Measurements from ENCODE around the gene SLC4A2.
"Not testable (repeated sequence)": the region's sequence is repeated elsewhere in the genome, so short reads cannot be mapped to it uniquely, and the experiment has no call there.

SLC4A2 gene

GRCh38 chr7:151024435-151025056, 34.8 kb upstream of the SLC4A2 start, which contains the start of gene ATG9B:
Gene ATG9B, minus strand, starts transcription at chr7:151024494. Its CDS starts 71 bp downstream, at chr7:151024423.
- no peak for DNase-seq

DNA sequence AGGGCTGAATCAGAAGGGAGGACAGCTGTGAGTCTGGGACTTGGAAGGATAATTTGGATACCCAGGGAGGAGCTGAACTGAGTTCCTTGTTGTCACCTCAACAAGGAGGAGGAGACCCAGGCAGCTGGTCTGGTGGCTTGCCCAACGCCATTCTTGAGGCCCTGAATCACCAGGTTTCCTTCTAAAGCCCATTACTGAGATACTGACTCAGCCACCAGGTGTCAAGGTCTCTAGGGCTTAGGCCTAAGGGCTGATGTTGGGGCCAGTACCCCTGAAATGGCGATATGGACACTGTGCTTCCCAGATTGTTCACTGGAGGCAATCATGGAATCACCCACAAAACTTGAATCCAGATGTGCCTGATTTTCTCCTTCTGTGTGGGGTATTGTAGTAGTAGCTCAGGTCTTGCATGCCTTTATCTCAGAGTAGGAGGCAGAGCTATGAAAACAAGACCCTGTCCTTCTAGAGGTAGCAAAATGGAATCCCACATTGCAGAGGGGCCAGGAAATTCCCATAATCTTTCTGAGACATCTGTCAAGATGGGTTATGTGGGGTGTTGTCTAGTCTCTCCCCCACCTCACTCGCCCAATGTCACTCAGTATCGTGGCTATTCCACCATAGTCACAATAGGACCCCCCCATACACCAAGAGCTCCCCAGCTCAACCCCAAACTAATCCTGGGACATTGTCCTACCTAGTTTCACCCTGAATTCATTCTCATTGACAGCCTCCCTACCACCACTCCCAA, 33.3 kb upstream of the SLC4A2 start:
- DNase-seq: no peak

DNA sequence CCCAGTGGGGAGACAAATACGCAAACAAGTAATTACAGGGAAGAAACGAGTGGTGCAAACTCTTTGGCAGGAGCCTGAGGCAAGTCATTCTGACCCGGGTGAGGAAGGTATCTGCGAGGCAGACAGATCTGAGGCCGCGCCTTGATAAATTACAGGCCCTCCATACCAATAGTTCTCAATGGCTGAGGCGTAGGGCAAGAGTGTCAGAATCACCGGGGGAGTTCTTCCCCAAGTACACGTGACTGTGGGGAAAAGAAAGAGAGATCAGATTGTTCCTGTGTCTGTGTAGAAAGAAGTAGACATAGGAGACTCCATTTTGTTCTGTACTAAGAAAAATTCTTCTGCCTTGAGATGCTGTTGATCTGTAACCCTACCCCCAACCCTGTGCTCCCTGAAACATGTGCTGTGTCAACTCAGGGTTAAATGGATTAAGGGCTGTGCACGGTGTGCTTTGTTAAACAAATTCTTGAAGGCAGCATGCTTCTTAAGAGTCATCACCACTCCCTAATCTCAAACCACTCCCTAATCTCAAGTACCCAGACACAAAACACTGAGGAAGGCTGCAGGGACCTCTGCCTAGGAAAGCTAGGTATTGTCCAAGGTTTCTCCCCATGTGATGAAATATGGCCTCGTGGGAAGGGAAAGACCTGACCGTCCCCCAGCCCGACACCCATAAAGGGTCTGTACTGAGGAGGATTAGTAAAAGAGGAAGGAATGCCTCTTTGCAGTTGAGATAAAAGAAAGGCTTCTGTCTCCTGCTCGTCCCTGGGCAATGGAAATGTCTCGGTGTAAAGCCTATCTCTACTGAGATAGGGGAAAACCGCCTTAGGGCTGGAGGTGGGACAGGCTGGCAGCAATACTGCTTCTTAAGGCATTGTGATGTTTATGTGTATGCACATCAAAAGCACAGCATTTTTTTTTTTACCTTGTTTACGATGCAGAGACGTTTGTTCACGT, 32.3 kb upstream of the SLC4A2 start:
- DNase-seq: not testable (repeated sequence)

GRCh38 chr7:151027728-151028130, 31.7 kb upstream of the SLC4A2 start:
- DNase-seq: not testable (repeated sequence)

GRCh38 chr7:151028131-151028947, 31.1 kb upstream of the SLC4A2 start, which contains the start of gene ABCB8:
Gene ABCB8, plus strand, starts transcription at chr7:151028450. Its CDS starts 66 bp downstream, at chr7:151028516.
- peak; percentile 99 for DNase-seq

DNA sequence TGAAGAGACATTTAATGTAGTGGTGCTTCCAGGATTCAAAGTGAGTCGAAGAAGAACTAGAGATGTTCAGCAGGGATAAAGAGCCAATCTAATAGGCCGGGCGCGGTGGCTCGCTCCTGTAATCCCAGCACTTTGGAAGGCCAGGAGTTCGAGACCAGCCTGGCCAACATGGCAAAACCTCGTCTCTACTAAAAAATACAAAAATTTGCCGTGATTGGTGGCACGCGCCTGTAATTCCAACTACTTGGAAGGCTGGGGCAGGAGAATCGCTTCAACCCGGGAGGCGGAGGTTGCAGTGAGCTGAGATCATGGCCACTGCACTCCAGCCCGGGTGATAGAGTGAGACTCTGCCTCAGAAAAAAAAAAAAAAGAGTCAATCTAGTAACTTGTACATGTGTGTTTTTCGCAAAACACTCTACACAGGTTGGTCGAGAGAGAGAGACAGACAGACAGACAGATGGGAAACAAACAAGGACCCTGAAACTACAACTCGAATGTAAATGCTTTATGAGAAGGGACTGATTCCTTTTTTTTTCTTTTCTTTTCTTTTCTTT, 30.4 kb upstream of the SLC4A2 start:
- no peak for DNase-seq

DNA sequence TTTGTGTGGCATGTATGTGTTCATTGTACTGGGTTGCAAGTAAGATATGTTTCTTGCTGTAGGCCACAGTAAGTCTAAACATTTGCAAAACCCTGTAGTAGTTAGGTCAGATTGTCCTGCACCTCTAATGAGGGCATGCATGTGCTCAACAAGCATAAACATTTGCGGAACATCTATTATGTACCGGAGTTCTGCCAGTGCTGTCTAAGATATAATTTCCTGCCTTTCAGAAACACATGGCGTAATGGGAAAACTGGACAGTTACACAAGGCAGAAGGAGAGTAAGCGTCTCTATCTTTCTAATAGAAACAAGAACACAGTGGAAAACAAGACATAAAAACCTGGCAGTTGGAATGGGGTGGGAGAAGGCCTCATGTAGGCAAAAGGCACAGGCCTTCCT, 28.4 kb upstream of the SLC4A2 start:
- DNase-seq: no peak

GRCh38 chr7:151032936-151033863, 26.2 kb upstream of the SLC4A2 start:
- no peak for DNase-seq

DNA sequence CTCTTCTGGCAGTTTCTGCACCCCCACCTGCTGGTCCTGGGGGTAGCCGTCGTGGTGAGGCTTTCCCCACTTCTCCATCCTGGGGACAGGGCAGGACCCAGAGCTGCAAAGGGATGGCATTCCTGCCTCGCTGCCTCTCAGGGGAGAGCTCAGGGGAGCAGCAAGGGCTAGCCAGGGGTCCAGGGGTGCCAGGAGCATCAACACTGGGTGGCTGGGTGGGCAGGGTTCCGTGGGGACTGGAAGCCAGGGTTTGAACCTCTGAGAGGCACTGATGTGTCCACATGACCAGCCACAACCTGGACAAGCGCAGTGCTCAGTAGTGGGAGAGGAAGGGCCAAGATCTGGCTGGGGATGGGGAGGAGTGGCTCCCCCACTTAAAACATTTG, 25.5 kb upstream of the SLC4A2 start:
- DNase-seq: no peak

GRCh38 chr7:151034312-151035025, 24.9 kb upstream of the SLC4A2 start:
- DNase-seq: no peak

DNA sequence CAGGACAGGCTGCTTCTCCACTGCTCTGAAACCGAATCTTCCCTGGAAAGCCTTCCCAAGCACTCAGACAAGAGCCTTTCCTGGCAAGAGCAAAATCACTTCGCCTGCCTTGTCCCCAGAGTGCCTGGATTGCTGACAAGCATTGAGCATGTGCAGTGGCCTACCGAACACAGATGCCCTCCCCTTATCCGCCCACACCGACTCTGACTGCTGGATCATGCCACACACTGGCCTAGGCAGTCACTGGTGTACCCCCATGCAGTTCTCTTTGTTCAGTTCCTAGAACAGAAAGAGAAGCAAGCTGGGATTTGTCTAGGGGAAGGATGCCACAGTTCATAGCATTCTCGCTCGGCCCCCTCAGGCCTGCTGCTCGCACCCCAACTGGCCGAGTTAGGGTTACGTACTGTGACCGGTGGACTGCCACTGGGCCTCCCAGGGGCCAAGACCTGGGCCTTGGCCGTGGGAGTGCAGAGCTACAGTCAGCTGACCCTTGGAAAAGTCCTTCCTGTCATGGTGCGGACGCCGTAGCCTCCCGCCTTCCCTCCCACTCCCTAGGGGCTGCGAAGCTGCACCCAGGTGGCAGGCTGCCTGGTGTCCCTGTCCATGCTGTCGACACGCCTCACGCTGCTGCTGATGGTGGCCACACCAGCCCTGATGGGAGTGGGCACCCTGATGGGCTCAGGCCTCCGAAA, 24.2 kb upstream of the SLC4A2 start:
- no peak for DNase-seq

DNA sequence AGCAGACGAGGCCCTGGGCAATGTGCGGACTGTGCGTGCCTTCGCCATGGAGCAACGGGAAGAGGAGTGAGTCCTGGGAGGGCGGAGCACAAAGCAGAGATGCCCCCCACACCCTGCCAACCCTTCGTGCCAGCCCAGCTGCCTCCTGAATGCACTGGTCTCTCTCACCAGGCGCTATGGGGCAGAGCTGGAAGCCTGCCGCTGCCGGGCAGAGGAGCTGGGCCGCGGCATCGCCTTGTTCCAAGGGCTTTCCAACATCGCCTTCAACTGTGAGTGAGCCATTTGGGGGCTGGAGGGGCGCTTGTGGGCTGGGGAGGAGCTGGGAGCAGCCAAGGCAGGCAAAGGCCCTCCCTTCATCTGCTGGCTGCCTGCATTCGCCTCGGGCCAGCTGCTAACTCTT, 23.5 kb upstream of the SLC4A2 start:
- DNase-seq: no peak

GRCh38 chr7:151038951-151039849, 20.2 kb upstream of the SLC4A2 start:
- DNase-seq: peak; percentile 70

DNA sequence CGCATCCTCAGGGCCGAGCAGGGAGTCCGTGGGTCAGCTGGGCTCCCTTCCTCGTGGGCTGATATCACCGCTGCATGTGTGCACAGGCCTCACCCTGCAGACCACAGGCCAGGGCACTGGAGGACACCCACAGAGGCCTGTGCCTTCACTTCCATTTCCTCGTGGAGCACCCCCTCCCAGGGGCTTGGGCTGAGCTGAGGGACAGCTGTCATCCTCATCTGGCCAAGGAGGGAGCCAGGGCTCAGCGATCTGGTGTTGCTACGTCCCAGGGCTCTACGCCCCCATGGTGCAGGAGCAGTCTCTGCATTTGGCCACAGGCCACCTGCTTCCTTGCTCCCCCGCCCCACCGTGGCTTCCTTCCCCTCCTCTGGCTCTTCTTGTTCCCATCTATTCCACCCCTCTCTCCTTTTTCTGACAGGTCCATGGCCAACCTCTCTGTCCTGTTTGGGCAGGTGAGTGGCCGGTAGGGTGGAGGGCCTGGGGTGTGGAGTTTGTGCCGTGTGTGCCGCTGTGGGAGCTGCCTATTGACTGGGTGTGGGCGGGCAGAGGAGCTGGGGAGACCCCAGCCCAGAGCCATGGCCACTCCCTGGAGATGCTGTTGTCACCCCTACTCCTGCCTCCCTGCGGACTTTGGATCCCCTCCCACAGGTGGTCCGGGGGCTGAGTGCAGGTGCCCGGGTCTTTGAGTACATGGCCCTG, 19.4 kb upstream of the SLC4A2 start:
- DNase-seq: no peak

DNA sequence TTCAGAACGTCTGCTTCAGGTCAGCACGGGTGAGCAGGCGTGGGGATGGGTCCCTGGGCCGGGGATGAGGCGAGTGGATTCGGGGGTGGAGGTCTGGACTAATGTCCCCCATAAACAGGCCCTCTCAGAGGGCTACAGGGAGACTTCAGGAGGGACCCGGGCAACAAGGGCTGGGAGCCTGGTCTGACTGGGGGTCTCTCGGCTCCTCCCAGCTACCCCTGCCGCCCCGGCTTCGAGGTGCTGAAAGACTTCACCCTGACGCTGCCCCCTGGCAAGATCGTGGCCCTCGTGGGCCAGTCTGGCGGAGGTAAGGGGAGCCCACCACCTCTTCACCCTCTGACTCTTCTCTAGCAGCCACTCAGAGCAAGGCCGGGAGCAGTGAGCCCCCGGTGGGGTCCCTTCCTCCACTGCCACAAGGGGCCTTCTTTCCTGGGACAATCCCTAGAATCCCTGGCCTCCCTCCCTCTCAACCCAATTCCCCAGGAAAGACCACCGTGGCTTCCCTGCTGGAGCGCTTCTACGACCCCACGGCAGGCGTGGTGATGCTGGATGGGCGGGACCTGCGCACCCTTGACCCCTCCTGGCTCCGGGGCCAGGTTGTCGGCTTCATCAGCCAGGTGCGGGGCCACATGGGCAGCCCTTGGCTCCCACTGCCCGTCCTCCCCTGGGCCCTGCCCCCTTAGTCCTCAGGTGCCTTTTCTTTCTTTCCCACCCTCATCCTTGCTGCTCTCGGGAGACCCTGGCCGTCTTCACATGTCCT, 18.6 kb upstream of the SLC4A2 start:
- no peak for DNase-seq

GRCh38 chr7:151043449-151043848, 15.9 kb upstream of the SLC4A2 start:
- DNase-seq: not testable (repeated sequence)

DNA sequence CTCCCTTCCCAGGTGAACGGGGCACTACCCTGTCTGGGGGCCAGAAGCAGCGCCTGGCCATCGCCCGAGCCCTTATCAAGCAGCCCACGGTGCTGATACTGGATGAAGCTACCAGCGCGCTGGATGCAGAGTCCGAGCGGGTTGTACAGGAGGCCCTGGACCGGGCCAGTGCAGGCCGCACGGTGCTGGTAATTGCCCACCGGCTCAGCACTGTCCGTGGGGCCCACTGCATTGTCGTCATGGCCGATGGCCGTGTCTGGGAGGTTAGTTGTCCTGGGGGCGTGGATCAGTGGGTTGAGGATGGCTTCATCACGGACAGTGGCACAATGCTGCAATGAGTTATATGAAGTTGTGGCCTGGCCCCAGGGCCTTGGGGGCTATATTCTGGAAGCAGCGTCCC, 15.4 kb upstream of the SLC4A2 start:
- no peak for DNase-seq
